GM21786 (cell line): Measurements from ENCODE around the gene CERK.
"Not testable (repeated sequence)": the region's sequence is repeated elsewhere in the genome, so short reads cannot be mapped to it uniquely, and the experiment has no call there.

Source experiments
- ATAC-seq: cut with Tn5 transposase; IDR thresholded peaks from one replicate; pipeline ENCODE4 v1.9.1; 2021; ENCODE audit not compliant: unreplicated experiment

Gene CERK

GRCh38 chr22:46650078-46650810 is 87.8 kb downstream of the CERK start:
- ATAC-seq = no peak

GRCh38 chr22:46649141-46650077 is 88.6 kb downstream of the CERK start:
- ATAC-seq = no peak

- ATAC-seq = not testable (repeated sequence)
Observed at GRCh38 chr22:46648225-46648820, 89.7 kb downstream of the CERK start.

- ATAC-seq = no peak
Observed at GRCh38 chr22:46646531-46647215, 91.4 kb downstream of the CERK start.

- not testable (repeated sequence) for ATAC-seq
Observed at GRCh38 chr22:46642840-46643480, 95.1 kb downstream of the CERK start.

GRCh38 chr22:46641811-46642266 is 96.2 kb downstream of the CERK start:
- ATAC-seq = no peak

GRCh38 chr22:46640293-46641055 is 97.6 kb downstream of the CERK start:
- ATAC-seq = no peak

- ATAC-seq = no peak
Observed at GRCh38 chr22:46639843-46640242, 98.2 kb downstream of the CERK start.

GRCh38 chr22:46638601-46639431 is 99.2 kb downstream of the CERK start:
- no peak for ATAC-seq

GRCh38 chr22:46637711-46638600 is 100.1 kb downstream of the CERK start:
- no peak for ATAC-seq

- ATAC-seq = no peak
Observed at GRCh38 chr22:46636221-46637002, 101.6 kb downstream of the CERK start.

- no peak for ATAC-seq
Observed at GRCh38 chr22:46635756-46636155, 102.3 kb downstream of the CERK start.

GRCh38 chr22:46634973-46635685 is 102.9 kb downstream of the CERK start:
- not testable (repeated sequence) for ATAC-seq
